PC-3 (cell line): ENCODE results near the gene PDGFRA. TPM values are rescaled to one million over a fixed set of nuclear protein-coding genes. Genes with fewer than 3 reads are reported as not detected.

Source experiments
- ATAC-seq: fragments of 200-7000 bp; cut with Tn5 transposase; 2 replicates; pipeline ENCODE4 v1.9.1; 2020; ENCODE audit warnings: mild to moderate bottlenecking, moderate library complexity
- BruUV-seq: library from RNA; stranded (reverse); fragments of 400-500 nt; replicated peaks from 2 replicates; lab custom pipeline; 2021; lab: Mats Ljungman, UMichigan
- CTCF ChIA-PET: fragments of 300-600 bp; sonication (Branson Sonifier 250); formaldehyde crosslinking; loops from one replicate; lab custom pipeline; 2022; ENCODE audit warnings: antibody characterized with exemption; lab: Charles Lee
- POLR2A ChIA-PET: fragments of 300-600 bp; sonication (Branson Sonifier 250); formaldehyde crosslinking; loops from one replicate; lab custom pipeline; 2022; ENCODE audit warnings: antibody characterized with exemption; ENCODE audit not compliant: unreplicated experiment; lab: Charles Lee
- DNase-seq: peaks from one replicate; pipeline ENCODE4 v3.0.0-alpha.2; 2015
- H2AFZ ChIP-seq: fragments of 300-600 bp; sonication (generic); 2 replicates; pipeline ENCODE4 v1.6.0; 2016; ENCODE audit warnings: antibody characterized with exemption, low read length
- H3F3A ChIP-seq: fragments of 300-600 bp; sonication (generic); one replicate; pipeline ENCODE4 v1.6.0; 2017; ENCODE audit warnings: antibody characterized with exemption, low read length, control low read depth, mild to moderate bottlenecking; ENCODE audit not compliant: unreplicated experiment
- H3K27ac ChIP-seq: fragments of 300-600 bp; sonication (generic); 2 replicates; pipeline ENCODE4 v1.5.1; 2016; ENCODE audit warnings: mild to moderate bottlenecking, low read length
- H3K27me3 ChIP-seq: fragments of 300-600 bp; sonication (generic); 2 replicates; pipeline ENCODE4 v1.6.1; 2016; ENCODE audit warnings: low read length, mixed read lengths
- H3K36me3 ChIP-seq: fragments of 300-600 bp; sonication (generic); 2 replicates; pipeline ENCODE4 v1.6.1; 2016; ENCODE audit warnings: low read depth, mixed run types, low read length, mixed read lengths
- H3K4me1 ChIP-seq: fragments of 300-600 bp; sonication (generic); 2 replicates; pipeline ENCODE4 v1.5.1; 2016; ENCODE audit warnings: low read length; ENCODE audit not compliant: insufficient read depth
- H3K4me2 ChIP-seq: fragments of 300-600 bp; sonication (generic); 2 replicates; pipeline ENCODE4 v1.6.0; 2016; ENCODE audit warnings: low read length
- H3K4me3 ChIP-seq: fragments of 300-600 bp; sonication (generic); 2 replicates; pipeline ENCODE4 v1.5.1; 2016; ENCODE audit warnings: mild to moderate bottlenecking, low read length, mixed read lengths
- H3K79me2 ChIP-seq: fragments of 300-600 bp; sonication (generic); 2 replicates; pipeline ENCODE4 v1.6.1; 2017; ENCODE audit warnings: low read length, mixed read lengths
- H3K9ac ChIP-seq: fragments of 300-600 bp; sonication (generic); 2 replicates; pipeline ENCODE4 v1.6.0; 2016; ENCODE audit warnings: mild to moderate bottlenecking, low read length
- H3K9me2 ChIP-seq: fragments of 300-600 bp; sonication (generic); replicated peaks from 2 replicates; pipeline ENCODE4 v1.6.1; 2016; ENCODE audit warnings: mixed run types, low read length, mixed read lengths
- H3K9me3 ChIP-seq: fragments of 300-600 bp; sonication (generic); 2 replicates; pipeline ENCODE4 v1.6.1; 2016; ENCODE audit warnings: low read length, mixed read lengths
- H4K20me1 ChIP-seq: fragments of 300-600 bp; sonication (generic); 2 replicates; pipeline ENCODE4 v1.6.1; 2016; ENCODE audit warnings: low read length, mixed read lengths
- CTCF ChIP-seq: fragments of 300-600 bp; sonication (generic); conservative IDR thresholded peaks from 2 replicates; pipeline ENCODE4 v1.5.1; 2017; ENCODE audit warnings: antibody characterized with exemption, low read depth, mild to moderate bottlenecking, low read length
- EZH2 ChIP-seq: fragments of 300-600 bp; sonication (generic); IDR thresholded peaks from one replicate; pipeline ENCODE4 v1.6.1; 2017; ENCODE audit warnings: antibody characterized with exemption, mild to moderate bottlenecking, low read length; ENCODE audit not compliant: unreplicated experiment
- EZH2phosphoT487 ChIP-seq: fragments of 300-600 bp; sonication (generic); IDR thresholded peaks from 2 replicates; pipeline ENCODE4 v1.6.1; 2018; ENCODE audit warnings: mild to moderate bottlenecking, antibody characterized with exemption, low read length, borderline replicate concordance
- intact Hi-C: fragments of 100-400 bp; cut with micrococcal nuclease; formaldehyde crosslinking; loops from 2 replicates; pipeline ENCODE4 v1.9.0; 2023
- total RNA-seq: library from RNA; depleted of rRNA; stranded (reverse); fragments of >200 nt; gene quantifications from 2 replicates; pipeline ENCODE4 v1.2.3, GENCODE V29; 2014

Gene PDGFRA
- total RNA-seq, 1 experiment from 2014 or later, result 1.1 TPM

GRCh38 chr4:54187148-54187547 is 41.9 kb upstream of the PDGFRA start:
- H3K9ac ChIP-seq, result no peak overlapping the region
- no peaks in the 10 kb centered on the region for H3K79me2 ChIP-seq
- H4K20me1 ChIP-seq, result no peaks in the 10 kb centered on the region
- no peaks in the 10 kb centered on the region for H3K9me2 ChIP-seq
- CTCF ChIA-PET, result no interaction called here
- ATAC-seq, result no peak
- no peaks in the 10 kb centered on the region for H3K27me3 ChIP-seq
- H3F3A ChIP-seq, result no peaks in the 10 kb centered on the region
- no peak overlapping the region for H2AFZ ChIP-seq
- no peak overlapping the region for H3K4me2 ChIP-seq
- DNase-seq, result no peak
- no peaks in the 10 kb centered on the region for H3K4me1 ChIP-seq
- BruUV-seq, result no TSS peak
- H3K36me3 ChIP-seq, result no peaks in the 10 kb centered on the region
- no peak overlapping the region for H3K4me3 ChIP-seq
- no peaks in the 10 kb centered on the region for H3K9me3 ChIP-seq
- no peak overlapping the region for H3K27ac ChIP-seq
- POLR2A ChIA-PET, result no interaction called here
- TF ChIP-seq EZH2 (no peak), EZH2phosphoT487 (no peak), CTCF (no peak)
- intact Hi-C loops, result no loop called here

- Histone ChIP-seq H3K4me2 (no peak overlapping the region), H3K9me3 (no peaks in the 10 kb centered on the region), H3K4me3 (no peak overlapping the region), H3K79me2 (no peaks in the 10 kb centered on the region), H4K20me1 (no peaks in the 10 kb centered on the region), H2AFZ (no peak overlapping the region), H3K9me2 (no peaks in the 10 kb centered on the region), H3F3A (no peaks in the 10 kb centered on the region), H3K27ac (no peak overlapping the region), H3K9ac (no peak overlapping the region), H3K4me1 (no peaks in the 10 kb centered on the region), H3K27me3 (no peaks in the 10 kb centered on the region), H3K36me3 (no peaks in the 10 kb centered on the region)
- intact Hi-C loops, result no loop called here
- ATAC-seq (no peak), DNase-seq (no peak)
- ChIA-PET POLR2A (no interaction called here), CTCF (interaction anchor here (1.1 kb wide), 1 partner anchor 12 kb away, joined by 4 read pairs; no protein-coding TSS in a partner anchor)
- TF ChIP-seq EZH2 (no peak), EZH2phosphoT487 (no peak), CTCF (no peak)
- no TSS peak for BruUV-seq
Measured at GRCh38 chr4:54189140-54189539, 40.0 kb upstream of the PDGFRA start.

- Histone ChIP-seq H3K79me2 (no peaks in the 10 kb centered on the region), H3F3A (no peaks in the 10 kb centered on the region), H3K27me3 (no peaks in the 10 kb centered on the region), H3K36me3 (no peaks in the 10 kb centered on the region), H4K20me1 (no peaks in the 10 kb centered on the region), H3K4me2 (no peak overlapping the region), H3K9ac (no peak overlapping the region), H3K4me3 (no peak overlapping the region), H3K9me3 (no peaks in the 10 kb centered on the region), H3K4me1 (no peaks in the 10 kb centered on the region), H3K9me2 (no peaks in the 10 kb centered on the region), H3K27ac (no peak overlapping the region), H2AFZ (no peak overlapping the region)
- no peak for DNase-seq
- ChIA-PET CTCF (no interaction called here), POLR2A (no interaction called here)
- no peak for TF ChIP-seq CTCF
- no peak for TF ChIP-seq EZH2phosphoT487
- TF ChIP-seq EZH2, result no peak
- BruUV-seq, result no TSS peak
- ATAC-seq, result no peak
- intact Hi-C loops, result no loop called here
Measured at GRCh38 chr4:54192811-54193210, 36.3 kb upstream of the PDGFRA start.
